HepG2 (cell line): ENCODE results near the gene AP4E1. TPM values are rescaled to one million over a fixed set of nuclear protein-coding genes. Genes with fewer than 3 reads are reported as not detected.

Experiments used
- ATAC-seq: fragments of 200-7000 bp; cut with Tn5 transposase; 3 replicates; pipeline ENCODE4 v1.9.1; 2020; ENCODE audit warnings: mild to moderate bottlenecking, moderate library complexity
- BruUV-seq: library from RNA; stranded (reverse); fragments of 400-500 nt; replicated peaks from 2 replicates; lab custom pipeline; 2021; lab: Mats Ljungman, UMichigan
- CTCF ChIA-PET: fragments of 300-600 bp; formaldehyde crosslinking; extraction: SDS; loops from one replicate; lab custom pipeline; 2021; ENCODE audit warnings: low total read pairs, inconsistent platforms, low intra/inter-chr PET ratio; lab: Yijun Ruan, JAX
- POLR2A ChIA-PET: fragments of 350-600 bp; sonication (Branson Sonifier 250); formaldehyde crosslinking; loops from one replicate; lab custom pipeline; 2020; ENCODE audit warnings: antibody characterized with exemption, inconsistent platforms; lab: Yijun Ruan, JAX
- DNase-seq: peaks from one replicate; pipeline ENCODE4 v3.0.0-alpha.2; 2015; ENCODE audit warnings: low spot score
- FAIRE-seq: peaks from 3 replicates; lab custom pipeline; 2011; peaks lifted over from hg19 to GRCh38; lab: Jason Lieb, UNC
- H2AFZ ChIP-seq: one replicate; pipeline ENCODE4 v1.6.1; 2011; ENCODE audit warnings: low read length, inconsistent platforms
- H3K27ac ChIP-seq: fragments of 300-600 bp; 3 replicates; pipeline ENCODE4 v1.8.0; 2011; ENCODE audit warnings: mixed run types, mild to moderate bottlenecking, mixed read lengths, low read length, inconsistent platforms; ENCODE audit not compliant: insufficient read depth; ENCODE audit errors: extremely low read length
- H3K27me3 ChIP-seq, 2 experiments: fragments of 200-600 bp in 1 of 2; 2 replicates in 1 of 2; 3 replicates in 1 of 2; pipeline versions ENCODE4 v1.6.0 to v1.8.0; 2011; ENCODE audit warnings: low read length in 2 of 2, mild to moderate bottlenecking in 2 of 2, moderate library complexity in 2 of 2, inconsistent platforms in 1 of 2; ENCODE audit not compliant: insufficient read depth in 2 of 2, control insufficient read depth in 1 of 2
- H3K36me3 ChIP-seq, 2 experiments: fragments of 200-600 bp in 1 of 2; replicated peaks in 1 of 2; 2 replicates in 1 of 2; 3 replicates in 1 of 2; pipeline versions ENCODE4 v1.5.1 to v1.8.0; 2011; ENCODE audit warnings: low read length in 2 of 2, inconsistent platforms in 1 of 2; ENCODE audit not compliant: insufficient read depth in 2 of 2, control insufficient read depth in 1 of 2
- H3K4me1 ChIP-seq: 2 replicates; pipeline ENCODE4 v1.5.1; 2012; ENCODE audit warnings: low read length, inconsistent platforms; ENCODE audit not compliant: insufficient read depth
- H3K4me2 ChIP-seq: 2 replicates; pipeline ENCODE4 v1.6.0; 2011; ENCODE audit warnings: low read depth, low read length, inconsistent platforms
- H3K4me3 ChIP-seq, 3 experiments: fragments of 200-600 bp in 1 of 3; sonication (generic), shearing (Covaris generic) in 1 of 3; replicated peaks in 1 of 3; 2 replicates each; pipeline ENCODE4 v1.5.1; 2011 to 2016; ENCODE audit warnings: low read length in 3 of 3, inconsistent platforms in 2 of 3, low read depth in 2 of 3, mild to moderate bottlenecking in 2 of 3, control low read depth in 1 of 3, mixed read lengths in 1 of 3; ENCODE audit not compliant: insufficient read depth in 1 of 3
- H3K79me2 ChIP-seq: one replicate; pipeline ENCODE4 v1.6.1; 2011; ENCODE audit warnings: low read length, inconsistent platforms; ENCODE audit not compliant: insufficient read depth
- H3K9ac ChIP-seq: 2 replicates; pipeline ENCODE4 v1.6.0; 2011; ENCODE audit warnings: mild to moderate bottlenecking, low read depth, low read length, inconsistent platforms; ENCODE audit not compliant: insufficient read depth
- H3K9me3 ChIP-seq: 2 replicates; pipeline ENCODE4 v1.5.1; 2012; ENCODE audit warnings: mild to moderate bottlenecking, low read length
- H4K20me1 ChIP-seq: 2 replicates; pipeline ENCODE4 v1.6.0; 2011; ENCODE audit warnings: inconsistent platforms, mild to moderate bottlenecking, low read length, moderate library complexity; ENCODE audit not compliant: insufficient read depth
- BRCA1 ChIP-seq: sonication (generic); formaldehyde crosslinking; IDR thresholded peaks from 2 replicates; pipeline ENCODE4 v1.4.0; 2020; ENCODE audit warnings: missing genetic modification reagents
- CTCF ChIP-seq: sonication (generic); formaldehyde crosslinking; IDR thresholded peaks from 2 replicates; pipeline ENCODE4 v1.5.0; 2020; ENCODE audit warnings: mild to moderate bottlenecking, missing genetic modification reagents, moderate library complexity
- GFI1 ChIP-seq: sonication (generic); formaldehyde crosslinking; IDR thresholded peaks from 2 replicates; pipeline ENCODE4 v1.5.0; 2020; ENCODE audit warnings: missing genetic modification reagents, mild to moderate bottlenecking, borderline replicate concordance
- HNRNPLL ChIP-seq: fragments of 200-400 bp; formaldehyde crosslinking; IDR thresholded peaks from 2 replicates; pipeline ENCODE4 v1.6.1; 2017; ENCODE audit warnings: mild to moderate bottlenecking, low read depth, low read length; ENCODE audit not compliant: poor library complexity, severe bottlenecking
- MED1 ChIP-seq: sonication (generic); formaldehyde crosslinking; IDR thresholded peaks from 2 replicates; pipeline ENCODE4 v1.4.0; 2020; ENCODE audit warnings: missing genetic modification reagents
- NCOA5 ChIP-seq: sonication (generic); formaldehyde crosslinking; IDR thresholded peaks from 2 replicates; pipeline ENCODE4 v1.4.0; 2020; ENCODE audit warnings: missing genetic modification reagents
- NFKB2 ChIP-seq: sonication (generic); formaldehyde crosslinking; IDR thresholded peaks from 2 replicates; pipeline ENCODE4 v1.4.0; 2020; ENCODE audit warnings: missing genetic modification reagents, borderline replicate concordance
- RBM22 ChIP-seq: fragments of 200-400 bp; formaldehyde crosslinking; optimal IDR thresholded peaks from 2 replicates; pipeline ENCODE3; 2017; ENCODE audit warnings: mild to moderate bottlenecking, low read length, moderate library complexity
- TAF15 ChIP-seq: fragments of 200-400 bp; formaldehyde crosslinking; IDR thresholded peaks from one replicate; pipeline ENCODE4 v1.6.1; 2018; ENCODE audit warnings: mild to moderate bottlenecking, low read depth, low read length; ENCODE audit not compliant: poor library complexity, severe bottlenecking
- TRAFD1 ChIP-seq: sonication (generic); formaldehyde crosslinking; IDR thresholded peaks from 2 replicates; pipeline ENCODE4 v1.5.1; 2020; ENCODE audit warnings: missing genetic modification reagents, mild to moderate bottlenecking, borderline replicate concordance
- ZFP36 ChIP-seq: fragments of 150-350 bp; IDR thresholded peaks from 2 replicates; pipeline ENCODE4 v1.6.1; 2018; ENCODE audit warnings: borderline replicate concordance, low read length, low read depth; ENCODE audit not compliant: partially characterized antibody
- WGBS: methylation state at CpG from one replicate; pipeline ENCODE4 v1.1.6; 2017; ENCODE audit warnings: low lambda C conversion rate; 5-methylcytosine and 5-hydroxymethylcytosine counted together
- in situ Hi-C: cut with HindIII; loops from 2 replicates; pipeline ENCODE4 v1.10.0; 2017; ENCODE audit warnings: low pct_unique_long_range_greater_than_20kb; ENCODE audit not compliant: extremely low pct_ligation_motif_present
- intact Hi-C: fragments of 100-400 bp; cut with micrococcal nuclease; formaldehyde crosslinking; loops from one replicate; pipeline ENCODE4 v1.10.0; 2022; ENCODE audit not compliant: unreplicated experiment
- polyA plus RNA-seq, 8 experiments: library from polyadenylated mRNA; depleted of rRNA in 3 of 8; stranded (reverse) in 7 of 8; unstranded in 1 of 8; fragments of >200 nt; fragmentation: Illumina TruSeq in 4 of 8; extraction: Trizol in 4 of 8; gene quantifications; 2 replicates each; pipeline versions ENCODE4 v1.2.1 to v1.2.3, GENCODE V29; 2011 to 2016; ENCODE audit warnings: low read depth in 4 of 8, missing spikeins in 1 of 8, mixed read lengths in 1 of 8; ENCODE audit not compliant: insufficient read depth in 1 of 8
- total RNA-seq, 5 experiments: library from RNA; depleted of rRNA; stranded (reverse); fragments of >200 nt; fragmentation: Illumina TruSeq; extraction: Trizol; gene quantifications; 2 replicates each; pipeline ENCODE4 v1.2.3, GENCODE V29; 2016; ENCODE audit warnings: low read depth in 1 of 5

The AP4E1 gene
- total and polyA plus RNA-seq, 2 of the 13 experiments (the other 11 are each of a cell fraction or from before 2014, with no cell fraction given): 2.2 to 7.8 TPM

DNA sequence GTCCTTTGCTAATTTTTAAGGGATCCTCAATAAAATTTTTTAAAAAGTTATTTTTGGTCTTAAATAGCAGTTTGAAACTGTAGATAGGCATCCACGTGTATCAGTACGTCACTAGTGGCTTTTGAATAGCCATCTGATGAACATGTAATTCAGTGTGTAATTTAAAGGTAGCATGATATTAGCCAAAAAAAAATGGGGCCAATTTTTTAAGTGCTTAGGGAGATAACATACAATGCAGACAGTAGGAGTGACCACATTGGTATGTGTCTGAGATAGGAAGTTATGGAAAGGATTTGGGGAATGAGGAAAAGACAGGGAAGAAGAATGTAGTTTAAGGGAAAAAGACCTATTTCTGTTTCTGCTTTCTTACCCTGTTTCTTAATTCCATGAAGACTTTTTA is 2.5 kb downstream of the AP4E1 start:
- CTCF ChIA-PET: no interaction called here
- no peak for FAIRE-seq
- Histone ChIP-seq H2AFZ (no peak overlapping the region), H3K79me2 (peaks cover 11% of the 10 kb centered on the region), H3K9me3 (no peaks in the 10 kb centered on the region), H3K9ac (no peak overlapping the region), H3K36me3 (peaks cover 0 to 23% of the 10 kb centered on the region in 2 experiments; a peak in 3 of 5 replicates), H4K20me1 (no peaks in the 10 kb centered on the region), H3K4me2 (no peak overlapping the region), H3K27ac (no peak overlapping the region), H3K4me3 (no peak overlapping the region), H3K4me1 (peaks cover 13% of the 10 kb centered on the region), H3K27me3 (no peaks in the 10 kb centered on the region; a peak in 1 of 5 replicates)
- intact Hi-C loops: no loop called here
- in situ Hi-C loops: loop anchor here (25.0 kb wide), 1 partner anchor 724 kb away; the partner anchor contains the start of gene SLC27A2
- WGBS: 99% methylated on average over 2 of the region's 2 CpGs
- ATAC-seq: no peak
- TF ChIP-seq RBM22 (no peak), CTCF (no peak), NCOA5 (CRISPR knock-in tag) (no peak), NFKB2 (CRISPR knock-in tag) (no peak), MED1 (no peak), ZFP36 (no peak), GFI1 (CRISPR knock-in tag) (no peak), TRAFD1 (CRISPR knock-in tag) (no peak), HNRNPLL (no peak), TAF15 (no peak), BRCA1 (CRISPR knock-in tag) (no peak)
- no peak for DNase-seq
- POLR2A ChIA-PET: interaction anchor here (1.2 kb wide), 1 partner anchor 15 kb away, joined by 3 read pairs; no protein-coding TSS in a partner anchor
- no TSS peak for BruUV-seq
